GM18517 (cell line): ENCODE measurements around the gene TCERG1L.
"Not testable (repeated sequence)": the region's sequence is repeated elsewhere in the genome, so short reads cannot be mapped to it uniquely, and the experiment has no call there.

Experiments used
- ATAC-seq: cut with Tn5 transposase; IDR thresholded peaks from one replicate; pipeline ENCODE4 v1.9.1; 2021; ENCODE audit warnings: mild to moderate bottlenecking, moderate library complexity; ENCODE audit not compliant: unreplicated experiment

The TCERG1L gene

DNA sequence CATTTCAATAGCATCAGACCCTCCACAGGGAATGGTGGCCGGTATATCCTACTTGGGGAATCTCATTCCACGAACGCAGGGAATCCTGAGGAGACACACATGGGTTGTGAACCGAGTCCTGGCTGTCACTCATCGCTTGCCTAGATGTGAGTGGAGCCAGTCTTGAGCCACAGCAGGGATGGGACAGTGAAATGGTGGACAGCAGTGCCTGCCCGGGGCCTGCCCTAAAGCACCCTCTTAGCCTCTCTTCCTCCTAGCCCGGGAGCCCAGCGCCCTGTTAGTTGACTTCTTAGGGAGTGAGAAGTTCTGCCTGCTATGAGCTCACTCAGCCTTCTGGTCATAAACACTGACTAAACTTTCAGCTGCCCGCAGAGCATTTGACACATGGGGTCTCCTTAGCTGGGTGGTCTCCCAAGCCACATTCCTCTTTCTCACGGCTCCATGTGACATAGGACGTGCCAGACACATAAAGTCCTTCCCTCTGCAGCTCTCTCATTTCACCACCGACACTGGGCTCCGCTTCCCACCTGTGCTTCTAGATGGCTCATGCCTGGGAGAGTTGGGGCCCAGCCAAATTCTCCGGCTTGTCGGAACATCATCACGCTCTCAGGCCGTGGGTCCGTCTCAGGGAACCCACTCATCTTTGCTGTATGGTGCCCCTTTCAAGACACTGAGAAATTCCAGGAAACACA lies 60.9 kb downstream of the TCERG1L start:
- ATAC-seq, result no peak

DNA sequence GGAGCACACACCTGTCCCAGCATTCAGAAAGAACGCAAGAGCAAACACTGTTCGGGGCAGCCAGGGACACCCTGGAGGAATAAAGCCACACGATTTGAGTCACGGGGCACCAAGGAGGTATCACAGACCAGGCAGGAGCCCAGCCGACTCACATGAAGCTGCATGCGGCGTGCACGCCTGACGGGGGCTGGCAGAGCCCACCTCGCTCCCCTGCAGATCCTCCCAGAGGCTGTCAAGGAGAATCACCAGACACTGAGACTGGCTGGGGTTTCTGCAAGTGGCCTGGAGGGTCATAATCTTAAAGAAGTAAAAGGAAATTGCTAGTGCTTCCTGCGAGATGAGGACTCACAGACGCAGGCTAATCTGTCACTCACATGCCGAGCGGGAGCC lies 61.6 kb downstream of the TCERG1L start:
- ATAC-seq, result no peak

DNA sequence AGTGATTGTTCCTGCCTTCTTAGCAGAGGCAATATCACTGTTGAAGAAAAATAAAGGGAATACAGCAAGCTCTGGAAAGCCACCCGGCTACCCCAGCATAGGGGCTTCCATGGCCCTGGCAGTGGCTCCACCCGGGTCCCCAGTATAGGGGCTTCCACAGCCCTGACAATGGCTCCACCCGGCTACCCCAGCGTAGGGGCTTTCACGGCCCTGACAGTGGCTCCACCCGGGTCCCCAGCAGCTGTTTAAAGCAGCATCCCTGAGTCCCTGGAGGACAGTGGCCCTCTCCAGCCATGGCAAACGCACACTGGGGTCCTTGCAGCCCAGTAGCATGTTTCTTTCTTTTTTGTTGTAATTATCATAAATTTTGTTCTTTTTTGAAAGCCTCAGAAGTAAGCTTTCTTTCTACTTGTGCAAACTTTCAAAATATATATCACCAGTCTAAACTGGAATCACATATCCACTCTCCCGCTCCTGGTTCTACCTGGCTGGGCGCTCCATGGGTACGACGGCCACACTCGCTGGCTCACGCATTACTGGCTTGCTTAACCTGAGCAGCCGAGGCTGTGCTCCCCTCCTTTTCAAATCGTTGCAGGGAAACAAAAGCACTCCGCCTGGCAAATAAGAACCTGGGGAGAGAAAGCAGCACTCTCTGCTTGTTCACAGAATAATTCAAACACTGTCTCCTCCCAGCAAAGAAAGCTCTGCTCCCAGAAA lies 62.1 kb downstream of the TCERG1L start:
- ATAC-seq, result no peak

DNA sequence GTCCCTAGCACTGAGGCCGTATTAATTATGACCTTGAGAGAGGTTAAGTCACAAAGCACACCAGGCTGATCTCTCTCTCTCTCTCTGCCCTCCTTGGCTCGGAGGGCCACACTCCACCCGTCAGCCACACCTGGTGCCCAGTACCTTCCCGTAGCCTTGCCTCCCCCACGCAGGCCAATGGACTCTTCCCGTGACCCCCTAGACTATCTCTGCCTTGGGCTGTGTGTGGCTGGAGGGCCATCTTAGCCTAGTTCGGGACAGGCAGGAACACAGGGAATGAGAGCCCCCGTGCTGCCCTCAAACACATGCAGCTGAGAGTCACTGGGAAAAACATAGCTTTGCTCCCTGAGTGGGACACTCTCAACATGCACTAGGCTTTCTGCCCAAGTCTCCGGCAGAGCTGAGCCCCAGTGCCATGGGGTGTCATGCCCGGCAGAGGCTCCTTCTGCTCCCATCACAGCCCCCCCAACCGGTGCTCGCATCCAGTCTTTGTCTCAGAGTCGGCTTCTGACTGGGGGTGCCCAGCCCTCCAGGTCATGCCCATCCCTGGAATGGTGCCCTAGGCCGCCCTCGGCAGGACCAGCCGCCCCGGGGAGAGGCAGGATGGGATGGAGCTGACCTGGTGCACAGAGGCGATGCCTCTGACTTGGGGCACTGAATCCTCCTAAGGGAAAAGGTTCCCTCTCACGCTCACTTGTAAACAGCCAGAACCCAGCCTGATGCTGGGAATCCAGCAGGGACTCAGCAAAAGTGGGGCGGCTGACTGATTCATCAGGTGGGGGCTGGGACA lies 63.0 kb downstream of the TCERG1L start:
- no peak for ATAC-seq

DNA sequence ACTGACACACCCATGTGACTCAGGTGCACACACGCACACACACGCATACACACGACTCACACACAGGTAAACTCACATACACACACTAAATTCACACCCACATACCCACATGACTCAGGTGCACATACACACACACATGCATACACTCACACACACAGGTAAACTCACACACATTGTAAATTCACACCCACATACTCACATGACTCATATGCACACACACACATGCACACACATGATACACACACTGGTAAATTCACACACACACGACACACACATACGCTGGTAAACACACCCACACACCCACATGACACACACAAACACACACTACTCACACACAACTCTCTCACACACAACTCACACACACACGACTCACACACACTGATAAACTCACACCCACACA lies 63.6 kb downstream of the TCERG1L start:
- no peak for ATAC-seq

DNA sequence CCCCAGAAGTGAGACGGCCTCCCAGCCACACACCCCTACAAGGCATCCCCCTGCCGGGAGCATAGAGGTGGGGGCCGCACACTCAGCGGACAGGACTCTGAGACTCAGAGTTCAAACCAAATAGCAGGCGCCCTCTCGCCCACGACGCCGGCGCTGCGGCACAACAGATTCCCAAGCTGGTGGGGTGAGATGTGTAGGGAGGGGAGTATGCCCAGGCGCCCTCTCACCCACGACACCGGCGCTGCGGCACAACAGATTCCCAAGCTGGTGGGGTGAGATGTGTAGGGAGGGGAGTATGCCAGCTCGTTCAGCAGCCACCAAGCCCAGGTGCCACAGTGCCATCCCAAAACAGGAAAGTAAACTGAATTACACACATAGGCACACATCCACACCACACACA lies 64.7 kb downstream of the TCERG1L start:
- ATAC-seq, result no peak

DNA sequence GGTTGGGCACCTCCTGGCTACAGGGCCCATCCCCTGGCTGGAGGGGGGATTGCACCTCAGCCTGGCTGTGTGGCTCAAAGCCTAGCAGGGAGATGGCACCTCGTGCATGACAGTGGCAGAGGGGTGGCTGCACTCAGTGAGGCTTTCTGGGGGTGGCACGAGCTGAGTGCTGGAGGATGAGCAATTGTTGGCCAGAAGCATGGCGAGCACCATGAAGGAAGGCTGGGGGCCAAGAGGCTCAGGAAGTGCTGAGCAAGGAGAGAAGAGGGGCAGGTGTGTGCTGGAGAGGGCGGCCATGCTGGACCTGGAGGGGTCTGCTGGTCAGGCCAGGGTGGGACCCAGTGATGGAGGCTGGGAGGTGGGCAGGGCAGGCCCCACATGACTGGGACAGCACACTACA lies 65.4 kb downstream of the TCERG1L start:
- no peak for ATAC-seq

DNA sequence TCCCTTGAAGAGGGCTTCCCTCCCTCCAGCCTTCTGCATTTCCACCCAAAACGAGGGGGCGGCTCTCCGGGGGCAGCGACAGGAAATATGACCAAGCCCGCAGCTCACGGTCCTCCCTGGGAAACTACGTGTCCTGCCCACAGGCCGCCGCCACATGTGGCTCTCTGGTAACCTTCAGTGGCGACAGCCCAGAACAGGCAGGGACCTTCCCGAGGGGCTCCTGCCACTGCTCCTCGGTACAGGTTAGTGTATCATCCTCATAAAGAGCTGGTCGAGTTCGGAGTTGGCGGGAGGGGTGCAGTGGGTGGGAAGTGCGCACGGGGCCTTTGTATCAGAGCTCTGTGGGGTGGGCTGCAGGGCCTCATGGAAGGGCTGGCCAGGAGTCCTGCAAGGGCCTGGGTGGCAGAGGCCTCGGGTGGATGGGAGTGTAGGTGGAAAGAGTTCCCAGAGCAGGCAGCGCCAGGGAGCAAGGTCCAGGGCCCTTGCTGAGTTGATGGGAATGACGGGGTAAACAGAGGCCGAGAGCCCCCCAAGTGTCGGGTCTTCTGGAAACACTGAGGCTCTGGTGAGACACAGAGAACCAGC lies 66.0 kb downstream of the TCERG1L start:
- no peak for ATAC-seq

DNA sequence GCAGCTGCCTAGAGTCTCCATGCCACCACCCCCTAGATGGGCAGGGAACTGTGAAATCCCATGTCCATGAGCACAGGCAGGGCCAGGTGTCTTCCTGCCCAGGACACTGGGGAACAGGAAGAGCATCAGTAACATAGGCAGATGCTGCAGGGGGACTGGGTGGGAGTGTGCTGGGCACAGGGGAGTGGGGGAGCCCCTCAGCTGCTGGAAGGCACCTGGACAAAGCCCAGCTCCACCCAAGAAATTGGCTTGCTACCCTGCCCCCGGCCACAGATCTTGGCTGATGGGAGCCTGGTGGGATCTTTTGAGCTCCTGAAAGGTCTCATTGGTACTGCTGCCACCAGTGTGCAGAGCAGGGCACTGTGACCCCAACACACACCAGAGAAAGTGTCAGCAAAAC lies 66.7 kb downstream of the TCERG1L start:
- no peak for ATAC-seq

DNA sequence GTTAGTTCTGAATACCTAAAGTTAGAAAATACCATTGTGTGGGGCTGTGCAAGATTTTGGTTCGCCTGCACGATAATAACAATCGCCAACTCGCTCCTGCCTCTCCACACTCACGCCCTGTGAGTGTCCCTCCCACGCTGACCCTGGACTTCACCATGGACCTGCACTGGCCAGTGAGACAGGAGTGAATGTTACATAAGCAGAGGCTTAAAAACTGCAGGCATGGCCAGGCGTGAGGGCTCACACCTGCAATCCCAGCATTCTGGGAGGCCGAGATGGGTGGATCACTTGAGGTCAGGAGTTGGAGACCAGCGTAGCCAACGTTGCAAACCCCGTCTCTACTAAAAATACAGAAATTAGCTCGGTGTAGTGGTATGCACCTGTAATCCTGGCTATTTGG lies 68.4 kb downstream of the TCERG1L start:
- no peak for ATAC-seq

DNA sequence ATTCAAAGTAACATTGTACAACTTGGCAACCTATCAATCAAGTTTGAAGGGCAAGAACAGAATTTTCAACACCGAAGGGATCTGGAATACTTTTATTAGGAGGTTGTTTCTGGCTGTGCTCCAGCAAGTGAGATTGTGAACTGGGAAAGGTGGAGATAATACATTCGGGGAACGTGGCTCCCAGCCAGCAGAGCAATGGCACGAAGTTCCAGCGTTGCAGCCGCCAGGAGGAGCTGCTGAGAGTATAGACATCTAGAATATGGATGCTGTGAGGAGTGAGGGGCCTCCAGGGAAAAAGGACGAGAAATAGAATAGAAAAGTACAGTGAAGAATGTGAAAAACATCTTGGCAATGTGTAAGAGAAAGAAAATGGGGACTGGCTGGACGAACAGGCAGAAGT lies 69.5 kb downstream of the TCERG1L start:
- ATAC-seq, result no peak

DNA sequence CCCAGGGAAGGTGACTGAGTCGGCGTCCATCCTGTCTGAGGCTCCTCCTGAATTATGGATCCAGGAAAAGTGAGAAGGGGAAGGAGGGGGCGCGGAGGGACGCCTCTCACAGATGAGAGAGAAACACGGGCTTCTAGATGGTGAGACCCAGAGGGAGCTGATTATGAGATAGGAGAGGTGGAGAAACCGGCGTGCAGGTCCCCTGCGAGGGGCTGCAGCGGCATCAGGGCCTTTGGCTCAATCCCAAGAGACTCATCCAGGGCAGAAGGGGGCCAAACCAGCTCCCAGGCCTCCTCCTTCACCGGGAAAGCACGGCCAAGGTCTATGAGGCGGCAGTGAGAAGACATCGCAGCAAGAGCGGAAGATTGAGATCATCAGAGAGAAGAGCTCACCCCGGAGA lies 70.8 kb downstream of the TCERG1L start:
- no peak for ATAC-seq

DNA sequence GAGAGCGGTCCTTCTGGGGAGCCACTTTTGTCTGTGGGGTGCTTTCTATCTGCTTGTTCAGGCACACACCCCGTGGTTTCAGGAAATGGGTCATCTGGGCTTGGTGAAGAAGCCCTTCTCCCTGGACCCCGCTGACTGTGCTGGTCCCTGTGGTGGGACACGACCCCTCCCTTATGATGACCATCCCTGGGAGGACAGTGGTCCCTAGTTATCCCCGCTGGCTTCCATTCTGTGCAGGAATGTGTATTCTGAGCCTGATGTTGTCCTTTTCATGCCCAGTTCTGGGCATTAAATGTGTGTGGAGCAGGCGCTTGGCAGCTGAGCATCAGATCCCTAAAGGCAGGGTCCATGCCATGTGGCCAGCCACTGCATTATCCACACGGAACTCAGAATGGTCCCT lies 71.6 kb downstream of the TCERG1L start:
- ATAC-seq, result no peak

DNA sequence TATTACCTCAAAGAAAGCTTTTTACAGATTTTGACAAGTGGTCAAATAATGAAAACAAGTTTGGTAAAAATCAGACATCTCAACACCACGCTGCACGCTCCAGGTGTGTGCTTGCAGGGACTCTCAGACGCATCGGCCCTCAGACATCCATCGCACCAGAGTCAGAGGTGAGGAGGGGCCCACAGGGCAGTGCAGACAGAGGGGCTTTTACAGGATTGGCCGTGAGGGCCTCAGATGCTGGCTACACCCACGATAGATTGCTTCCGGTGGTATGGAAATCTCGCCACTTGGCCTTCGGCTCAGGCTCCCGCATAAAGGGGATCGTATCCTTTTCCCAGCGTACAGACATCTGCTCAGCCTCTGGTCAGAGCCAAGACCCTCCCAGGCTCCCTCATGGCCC lies 72.1 kb downstream of the TCERG1L start:
- ATAC-seq, result no peak

DNA sequence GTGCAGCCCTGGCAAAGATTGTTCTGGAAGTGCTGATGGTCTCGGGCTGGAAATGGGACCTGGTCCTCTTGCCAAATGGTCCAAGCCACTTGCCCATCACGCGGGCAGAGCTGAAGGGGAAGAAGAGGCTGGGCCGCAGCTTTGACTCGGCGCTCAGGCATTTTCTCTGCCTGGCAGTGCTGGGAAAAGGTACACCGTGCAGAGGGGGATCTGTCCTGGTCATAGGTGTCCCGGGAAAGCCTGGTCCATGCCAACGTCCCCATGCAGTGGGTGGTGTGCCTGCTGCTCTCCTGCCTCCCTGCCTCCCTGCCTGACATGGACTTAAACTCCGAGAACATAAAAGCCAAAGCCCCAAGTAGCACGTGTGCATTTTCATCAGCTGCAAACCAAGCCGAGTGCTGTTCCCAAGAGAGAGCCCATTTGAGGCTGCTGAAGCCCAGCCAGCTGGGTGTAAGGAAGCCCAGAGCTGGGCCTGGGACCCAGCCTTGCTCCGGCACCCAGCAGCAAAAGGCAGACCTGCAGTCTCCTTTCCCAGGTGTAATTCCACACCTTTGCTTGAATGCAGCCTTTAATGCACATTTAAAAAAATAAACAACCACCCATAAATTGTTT lies 72.7 kb downstream of the TCERG1L start:
- no peak for ATAC-seq

DNA sequence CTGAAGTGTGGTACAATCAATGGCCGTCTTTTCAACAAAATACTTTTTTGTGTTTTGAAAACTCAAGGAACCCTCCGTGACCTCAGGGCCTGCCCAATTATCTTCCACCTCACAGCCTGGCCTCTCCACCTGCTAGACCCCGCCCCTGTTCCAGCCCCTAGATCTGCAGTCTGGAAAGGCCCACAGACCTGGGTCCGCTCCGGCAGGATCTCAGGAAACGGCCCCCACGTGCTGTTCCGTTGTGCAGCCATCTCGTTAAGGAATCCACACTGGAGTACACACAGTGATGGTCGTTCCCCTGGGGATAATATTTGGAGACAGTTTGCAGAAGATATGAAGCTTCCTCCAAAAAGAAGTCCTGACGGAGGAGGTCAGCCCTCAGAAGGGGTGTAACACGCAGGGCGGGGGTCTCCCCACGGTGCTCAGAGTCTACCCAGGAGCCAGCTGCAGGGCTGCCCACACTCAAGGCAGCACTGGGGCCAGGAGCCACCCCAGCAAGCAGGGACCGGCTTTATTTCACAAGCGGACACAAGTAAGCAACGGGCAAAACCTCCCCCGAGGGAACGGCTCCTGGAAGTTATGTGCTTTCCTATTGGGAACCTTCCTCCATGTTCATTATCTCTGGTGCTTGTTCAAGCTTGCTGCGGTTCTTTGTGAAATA lies 73.4 kb downstream of the TCERG1L start:
- no peak for ATAC-seq

DNA sequence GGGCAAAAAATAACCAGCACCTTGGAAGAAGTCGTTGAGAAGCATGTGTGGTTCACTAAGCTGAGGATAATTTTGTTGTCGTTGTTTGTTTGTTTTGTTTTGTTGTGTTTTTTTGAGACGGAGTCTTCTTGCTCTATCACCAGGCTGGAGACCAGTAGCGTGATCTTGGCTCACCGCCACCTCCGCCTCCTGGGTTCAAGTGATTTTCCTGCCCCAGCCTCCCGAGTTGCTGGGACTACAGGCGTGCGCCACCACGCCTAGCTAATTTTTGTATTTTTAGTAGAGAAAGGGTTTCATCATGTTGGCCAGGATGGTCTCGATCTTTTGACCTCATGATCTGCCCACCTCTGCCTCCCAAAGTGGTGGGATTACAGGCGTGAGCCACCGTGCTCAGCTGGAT lies 76.9 kb downstream of the TCERG1L start:
- ATAC-seq, result not testable (repeated sequence)

DNA sequence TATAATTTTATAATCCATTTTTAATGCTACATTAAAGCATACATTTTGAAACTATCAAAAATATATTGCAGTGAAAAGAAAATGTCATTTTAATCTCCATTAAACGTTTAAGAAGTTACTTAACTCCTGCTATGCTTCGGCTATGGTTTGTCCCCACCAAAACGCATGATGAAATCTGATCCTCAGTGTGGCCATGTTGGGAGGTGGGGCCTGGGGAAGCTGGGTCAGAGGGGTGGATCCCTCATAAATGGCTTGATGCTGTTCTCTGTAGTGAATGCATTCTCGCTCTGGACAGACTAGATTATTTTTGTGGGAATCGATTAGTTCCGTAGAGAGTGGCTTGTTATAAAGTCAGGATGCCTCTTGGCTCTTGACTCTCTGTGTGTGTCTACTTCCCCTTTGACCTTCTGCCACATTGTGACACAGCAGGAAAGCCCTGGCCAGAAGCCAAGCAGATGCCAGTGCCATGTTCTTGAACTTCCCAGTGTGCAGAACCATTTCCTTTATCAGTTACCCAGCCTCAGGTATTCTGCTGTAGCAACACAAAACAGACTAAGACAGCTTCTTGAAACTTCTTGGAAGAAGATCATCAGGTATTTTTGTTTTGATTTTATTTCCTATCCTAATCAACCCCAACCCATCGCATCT lies 77.8 kb downstream of the TCERG1L start:
- ATAC-seq, result no peak

DNA sequence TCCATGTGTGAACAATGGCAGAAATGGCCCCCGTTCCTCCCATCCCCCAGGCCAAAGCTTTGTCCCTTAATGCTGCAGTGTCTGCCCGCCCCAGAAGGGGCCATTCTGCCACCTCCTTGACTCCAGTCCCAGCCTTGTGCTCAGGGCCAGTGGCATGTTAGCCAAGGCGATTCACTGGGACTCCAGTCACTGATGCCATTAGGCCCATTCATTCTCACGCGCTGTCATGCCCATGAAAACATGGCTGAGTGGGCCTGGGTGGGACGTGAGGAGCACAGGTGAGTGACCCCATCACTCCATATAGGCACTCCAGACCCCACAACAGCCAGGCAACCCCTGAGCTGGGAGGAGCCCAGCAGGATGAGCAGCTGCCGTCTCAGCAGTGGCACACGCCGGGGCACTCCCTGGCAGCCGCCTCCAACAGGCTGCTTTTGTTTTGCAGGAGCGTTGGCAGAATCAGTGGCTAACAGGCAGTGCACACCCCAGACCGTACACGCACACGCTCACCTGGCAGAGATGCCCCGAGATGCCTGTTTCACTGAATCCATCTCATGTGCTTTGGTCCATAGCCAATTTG lies 79.5 kb downstream of the TCERG1L start:
- no peak for ATAC-seq
